OCI-LY7 (cell line): Measurements from ENCODE around the gene WNT4. TPM values are rescaled to one million over a fixed set of nuclear protein-coding genes. Genes with fewer than 3 reads are reported as not detected.

ENCODE experiments used
- BruUV-seq: library from RNA; stranded (reverse); fragments of 400-500 nt; replicated peaks from 2 replicates; lab custom pipeline; 2021; lab: Mats Ljungman, UMichigan
- CTCF ChIA-PET: fragments of 300-600 bp; sonication (Branson Sonifier 250); formaldehyde crosslinking; loops from one replicate; lab custom pipeline; 2022; ENCODE audit warnings: antibody characterized with exemption; ENCODE audit not compliant: unreplicated experiment; lab: Charles Lee
- POLR2A ChIA-PET: fragments of 300-600 bp; sonication (Branson Sonifier 250); formaldehyde crosslinking; loops from one replicate; lab custom pipeline; 2022; ENCODE audit warnings: antibody characterized with exemption; lab: Charles Lee
- DNase-seq: peaks from one replicate; pipeline ENCODE4 v3.0.0-alpha.2; 2015; ENCODE audit warnings: low spot score
- H2AFZ ChIP-seq: fragments of 200-600 bp; sonication (generic), shearing (Covaris generic); 2 replicates; pipeline ENCODE4 v1.6.1; 2014; ENCODE audit warnings: mild to moderate bottlenecking, antibody characterized with exemption, low read length, moderate library complexity
- H3K27ac ChIP-seq: fragments of 200-600 bp; sonication (generic); 2 replicates; pipeline ENCODE4 v1.5.1; 2014; ENCODE audit warnings: mixed run types, low read depth, mild to moderate bottlenecking, moderate library complexity, low read length, inconsistent platforms; ENCODE audit not compliant: poor library complexity, severe bottlenecking
- H3K36me3 ChIP-seq: fragments of 200-600 bp; sonication (generic); 2 replicates; pipeline ENCODE4 v1.6.1; 2014; ENCODE audit warnings: mild to moderate bottlenecking, antibody characterized with exemption, low read length, moderate library complexity, mixed read lengths; ENCODE audit not compliant: insufficient read depth
- H3K4me1 ChIP-seq: fragments of 200-600 bp; sonication (generic); 2 replicates; pipeline ENCODE4 v1.5.1; 2014; ENCODE audit warnings: mild to moderate bottlenecking, low read length; ENCODE audit not compliant: insufficient read depth, poor library complexity, severe bottlenecking
- H3K4me2 ChIP-seq: fragments of 200-600 bp; sonication (generic); 2 replicates; pipeline ENCODE4 v1.6.1; 2014; ENCODE audit warnings: mild to moderate bottlenecking, low read length
- H3K4me3 ChIP-seq: fragments of 200-600 bp; sonication (generic); 2 replicates; pipeline ENCODE4 v1.5.1; 2014; ENCODE audit warnings: mild to moderate bottlenecking, low read depth, low read length; ENCODE audit not compliant: poor library complexity, severe bottlenecking
- H3K79me2 ChIP-seq: fragments of 200-600 bp; sonication (generic); 2 replicates; pipeline ENCODE4 v1.6.1; 2016; ENCODE audit warnings: low read depth, mild to moderate bottlenecking, low read length, moderate library complexity, mixed read lengths; ENCODE audit not compliant: insufficient read depth
- H3K9me2 ChIP-seq: fragments of 200-600 bp; sonication (generic); 2 replicates; pipeline ENCODE4 v1.6.1; 2016; ENCODE audit warnings: mild to moderate bottlenecking, low read length, mixed read lengths; ENCODE audit not compliant: insufficient read depth
- H3K9me3 ChIP-seq: fragments of 200-600 bp; sonication (generic); 2 replicates; pipeline ENCODE4 v1.6.1; 2014; ENCODE audit warnings: mild to moderate bottlenecking, mixed run types, low read length, mixed read lengths
- H4K20me1 ChIP-seq: fragments of 200-600 bp; sonication (generic); 2 replicates; pipeline ENCODE4 v1.6.1; 2014; ENCODE audit warnings: mild to moderate bottlenecking, antibody characterized with exemption, low read length, moderate library complexity, mixed read lengths; ENCODE audit not compliant: insufficient read depth
- CTCF ChIP-seq: fragments of 200-600 bp; sonication (generic); conservative IDR thresholded peaks from 2 replicates; pipeline ENCODE4 v1.5.1; 2014; ENCODE audit warnings: mild to moderate bottlenecking, antibody characterized with exemption, low read length, moderate library complexity, mixed read lengths
- EZH2phosphoT487 ChIP-seq: fragments of 200-600 bp; sonication (generic); IDR thresholded peaks from 2 replicates; pipeline ENCODE4 v1.6.1; 2018; ENCODE audit warnings: low read depth, borderline replicate concordance, mild to moderate bottlenecking, mixed run types, antibody characterized with exemption, low read length, moderate library complexity, mixed read lengths
- intact Hi-C: fragments of 100-400 bp; cut with micrococcal nuclease; formaldehyde crosslinking; loops from one replicate; pipeline ENCODE4 v1.10.0; 2022; ENCODE audit not compliant: unreplicated experiment
- total RNA-seq, 2 experiments: library from RNA; depleted of rRNA in 1 of 2; stranded (reverse); fragments of >200 nt in 1 of 2; shearing (Covaris generic) in 1 of 2; gene quantifications; 2 replicates each; pipeline ENCODE4 v1.2.3, GENCODE V29; 2014 to 2022

Gene WNT4
- total RNA-seq, 2 experiments from 2014 or later, result not detected

DNA sequence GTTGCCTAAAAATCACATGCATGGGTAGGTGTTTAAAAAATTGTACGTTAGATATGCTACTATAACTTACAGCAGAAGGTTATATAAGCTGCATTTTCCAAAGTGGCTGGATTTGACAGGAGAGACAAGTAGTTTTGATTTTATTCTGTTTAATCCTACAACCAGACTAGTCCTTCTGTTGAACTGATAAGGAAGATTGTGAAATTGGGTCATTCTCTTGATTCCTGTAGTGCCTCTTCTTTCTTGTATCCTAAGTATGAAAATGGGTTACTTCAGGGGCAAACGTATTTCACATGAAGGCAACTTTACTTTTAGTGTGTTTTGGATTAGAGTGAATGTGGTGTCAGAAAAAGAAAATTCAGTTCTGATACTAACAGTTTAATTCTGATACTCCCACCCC is 71.4 kb downstream of the WNT4 start:
- H3K4me1 ChIP-seq, result peaks cover 40% of the 10 kb centered on the region
- no peak overlapping the region for H3K4me3 ChIP-seq
- ChIA-PET POLR2A (no interaction called here), CTCF (no interaction called here)
- peaks cover 70% of the 10 kb centered on the region for H3K36me3 ChIP-seq
- no peak overlapping the region for H3K27ac ChIP-seq
- H3K9me3 ChIP-seq, result peaks cover 14% of the 10 kb centered on the region; the same call in 1 of the 2 replicates
- no peaks in the 10 kb centered on the region for H3K9me2 ChIP-seq
- BruUV-seq, result no TSS peak
- intact Hi-C loops, result no loop called here
- no peak overlapping the region for H3K4me2 ChIP-seq
- peaks cover 100% of the 10 kb centered on the region for H3K79me2 ChIP-seq
- no peak overlapping the region for H2AFZ ChIP-seq
- H4K20me1 ChIP-seq, result peaks cover 44% of the 10 kb centered on the region
- no peak for DNase-seq
- TF ChIP-seq EZH2phosphoT487, result no peak
- no peak for TF ChIP-seq CTCF

Other genes starting within 250 kb of the WNT4 start
- gene HSPG2, start 205.8 kb downstream of the WNT4 start, total RNA-seq (2014; rRNA removed; shearing (Covaris generic)), result 1.2 and 1.6 TPM in 2 replicates
- gene HSPG2, start 205.8 kb downstream of the WNT4 start, total RNA-seq (2022), result 3.5 and 4.7 TPM in 2 replicates
- not detected in 2 replicates for gene CELA3B, start 166.1 kb downstream of the WNT4 start, total RNA-seq (2014; rRNA removed; shearing (Covaris generic))
- not detected in 2 replicates for gene CELA3B, start 166.1 kb downstream of the WNT4 start, total RNA-seq (2022)
- not detected in 2 replicates for gene CELA3A, start 141.4 kb downstream of the WNT4 start, total RNA-seq (2014; rRNA removed; shearing (Covaris generic))
- not detected in 2 replicates for gene CELA3A, start 141.4 kb downstream of the WNT4 start, total RNA-seq (2022)
- 109 and 120 TPM in 2 replicates for gene CDC42, start 90.4 kb downstream of the WNT4 start, total RNA-seq (2014; rRNA removed; shearing (Covaris generic))
- 157 and 163 TPM in 2 replicates for gene CDC42, start 90.4 kb downstream of the WNT4 start, total RNA-seq (2022)